Measurements from ENCODE around the gene BCAS3.

Gene BCAS3

GRCh38 chr17:61072648-61073047 lies 395.0 kb downstream of the BCAS3 start:
- Histone ChIP-seq H3K9me3 (no peaks in the 10 kb centered on the region), H3K36me3 (no peaks in the 10 kb centered on the region), H3K27me3 (no peaks in the 10 kb centered on the region), H3K27ac (no peak overlapping the region), H3K4me1 (peaks cover 0 to 7% (median 0%) of the 10 kb centered on the region in 4 donors), H3K4me3 (no peak overlapping the region)
- DNase-seq = no peak
- intact Hi-C loops (cut with DNase I; ENCODE audit: low total_unique reads) = no loop called here
- TF ChIP-seq, protein P1, sequence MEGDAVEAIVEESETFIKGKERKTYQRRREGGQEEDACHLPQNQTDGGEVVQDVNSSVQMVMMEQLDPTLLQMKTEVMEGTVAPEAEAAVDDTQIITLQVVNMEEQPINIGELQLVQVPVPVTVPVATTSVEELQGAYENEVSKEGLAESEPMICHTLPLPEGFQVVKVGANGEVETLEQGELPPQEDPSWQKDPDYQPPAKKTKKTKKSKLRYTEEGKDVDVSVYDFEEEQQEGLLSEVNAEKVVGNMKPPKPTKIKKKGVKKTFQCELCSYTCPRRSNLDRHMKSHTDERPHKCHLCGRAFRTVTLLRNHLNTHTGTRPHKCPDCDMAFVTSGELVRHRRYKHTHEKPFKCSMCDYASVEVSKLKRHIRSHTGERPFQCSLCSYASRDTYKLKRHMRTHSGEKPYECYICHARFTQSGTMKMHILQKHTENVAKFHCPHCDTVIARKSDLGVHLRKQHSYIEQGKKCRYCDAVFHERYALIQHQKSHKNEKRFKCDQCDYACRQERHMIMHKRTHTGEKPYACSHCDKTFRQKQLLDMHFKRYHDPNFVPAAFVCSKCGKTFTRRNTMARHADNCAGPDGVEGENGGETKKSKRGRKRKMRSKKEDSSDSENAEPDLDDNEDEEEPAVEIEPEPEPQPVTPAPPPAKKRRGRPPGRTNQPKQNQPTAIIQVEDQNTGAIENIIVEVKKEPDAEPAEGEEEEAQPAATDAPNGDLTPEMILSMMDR (IDR thresholded peaks at IDR 0.05) = no peak

DNA sequence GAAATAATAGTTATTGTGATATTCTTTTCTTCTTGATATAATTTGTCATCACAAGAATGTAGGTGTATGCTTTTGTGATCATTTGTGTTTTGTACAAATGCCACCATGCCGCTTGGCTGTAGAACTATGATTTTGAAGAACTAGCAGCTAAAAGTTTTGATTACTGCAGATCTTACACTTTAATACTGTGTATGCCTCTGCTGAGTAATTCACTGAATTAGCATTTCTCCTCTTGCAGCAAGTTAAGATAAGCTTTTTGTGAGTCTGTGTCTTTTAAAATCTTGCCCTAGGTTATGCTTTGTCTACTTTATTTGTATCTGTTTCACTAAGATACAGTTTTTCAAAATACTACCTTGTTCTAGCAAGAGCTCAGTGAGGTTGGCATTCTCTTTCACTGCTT lies 395.5 kb downstream of the BCAS3 start:
- no peaks in the 10 kb centered on the region for H3K27me3 ChIP-seq
- H3K27ac ChIP-seq = no peak overlapping the region
- no peak overlapping the region for H3K4me3 ChIP-seq
- no peaks in the 10 kb centered on the region for H3K36me3 ChIP-seq
- TF ChIP-seq, protein P1 (IDR thresholded peaks at IDR 0.05) = no peak
- H3K9me3 ChIP-seq = no peaks in the 10 kb centered on the region
- H3K4me1 ChIP-seq = peaks cover 0 to 7% (median 0%) of the 10 kb centered on the region in 4 donors
- intact Hi-C loops (cut with DNase I; ENCODE audit: low total_unique reads) = no loop called here
- DNase-seq = no peak

- TF ChIP-seq, protein P1 (IDR thresholded peaks at IDR 0.05) = no peak
- no peak overlapping the region for H3K27ac ChIP-seq
- peaks cover 0 to 4% (median 0%) of the 10 kb centered on the region in 3 donors for H3K36me3 ChIP-seq
- no peak for DNase-seq
- no peaks in the 10 kb centered on the region for H3K27me3 ChIP-seq
- peaks cover 0 to 7% (median 0%) of the 10 kb centered on the region in 4 donors for H3K4me1 ChIP-seq
- H3K9me3 ChIP-seq = no peaks in the 10 kb centered on the region
- intact Hi-C loops (cut with DNase I; ENCODE audit: low total_unique reads) = no loop called here
- H3K4me3 ChIP-seq = no peak overlapping the region
Measured at GRCh38 chr17:61073799-61074513, 396.3 kb downstream of the BCAS3 start.

DNA sequence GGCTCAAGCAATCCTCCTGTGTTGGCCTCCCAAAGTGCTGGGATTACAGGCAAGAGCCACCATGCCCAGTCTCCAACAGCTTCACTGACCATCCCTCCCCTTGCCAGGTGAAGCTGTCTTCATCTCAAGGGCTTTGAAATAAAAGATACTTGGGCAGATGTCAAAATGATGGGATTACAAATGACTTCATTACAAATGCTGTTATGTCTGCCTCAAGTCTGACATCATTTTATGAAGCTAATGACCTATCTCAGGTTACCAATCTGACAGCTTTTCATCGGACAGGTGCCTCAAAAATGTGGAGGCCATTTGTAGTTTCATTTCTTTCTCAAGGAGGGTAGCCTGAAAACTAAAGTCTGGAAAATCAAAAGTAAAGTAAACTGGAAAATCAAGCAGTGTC lies 398.3 kb downstream of the BCAS3 start:
- Histone ChIP-seq H3K36me3 (peaks cover 0 to 4% (median 0%) of the 10 kb centered on the region in 3 donors), H3K9me3 (no peaks in the 10 kb centered on the region), H3K27me3 (no peaks in the 10 kb centered on the region), H3K27ac (no peak overlapping the region), H3K4me3 (no peak overlapping the region), H3K4me1 (peaks cover 0 to 7% (median 0%) of the 10 kb centered on the region in 4 donors)
- TF ChIP-seq, protein P1 (IDR thresholded peaks at IDR 0.05) = no peak
- intact Hi-C loops (cut with DNase I; ENCODE audit: low total_unique reads) = no loop called here
- no peak for DNase-seq

- no peak for DNase-seq
- Histone ChIP-seq H3K27ac (no peak overlapping the region), H3K27me3 (no peaks in the 10 kb centered on the region), H3K9me3 (no peaks in the 10 kb centered on the region), H3K36me3 (peaks cover 0 to 4% (median 0%) of the 10 kb centered on the region in 3 donors), H3K4me1 (peaks cover 0 to 7% (median 0%) of the 10 kb centered on the region in 4 donors), H3K4me3 (no peak overlapping the region)
- intact Hi-C loops (cut with DNase I; ENCODE audit: low total_unique reads) = no loop called here
- TF ChIP-seq, protein P1 (IDR thresholded peaks at IDR 0.05) = no peak
Measured at GRCh38 chr17:61076621-61077031, 399.0 kb downstream of the BCAS3 start.

Data from tibial artery (tissue), 4 donors.